Ramos (cell line): ENCODE results near the gene ARCN1.

Experiments used
- in situ Hi-C: fragments of 300-500 bp; cut with MboI; formaldehyde crosslinking; loops from one replicate; pipeline ENCODE4 v1.14.3; 2022; ENCODE audit warnings: low sequenced_read_pairs; ENCODE audit not compliant: unreplicated experiment

ARCN1 gene

DNA sequence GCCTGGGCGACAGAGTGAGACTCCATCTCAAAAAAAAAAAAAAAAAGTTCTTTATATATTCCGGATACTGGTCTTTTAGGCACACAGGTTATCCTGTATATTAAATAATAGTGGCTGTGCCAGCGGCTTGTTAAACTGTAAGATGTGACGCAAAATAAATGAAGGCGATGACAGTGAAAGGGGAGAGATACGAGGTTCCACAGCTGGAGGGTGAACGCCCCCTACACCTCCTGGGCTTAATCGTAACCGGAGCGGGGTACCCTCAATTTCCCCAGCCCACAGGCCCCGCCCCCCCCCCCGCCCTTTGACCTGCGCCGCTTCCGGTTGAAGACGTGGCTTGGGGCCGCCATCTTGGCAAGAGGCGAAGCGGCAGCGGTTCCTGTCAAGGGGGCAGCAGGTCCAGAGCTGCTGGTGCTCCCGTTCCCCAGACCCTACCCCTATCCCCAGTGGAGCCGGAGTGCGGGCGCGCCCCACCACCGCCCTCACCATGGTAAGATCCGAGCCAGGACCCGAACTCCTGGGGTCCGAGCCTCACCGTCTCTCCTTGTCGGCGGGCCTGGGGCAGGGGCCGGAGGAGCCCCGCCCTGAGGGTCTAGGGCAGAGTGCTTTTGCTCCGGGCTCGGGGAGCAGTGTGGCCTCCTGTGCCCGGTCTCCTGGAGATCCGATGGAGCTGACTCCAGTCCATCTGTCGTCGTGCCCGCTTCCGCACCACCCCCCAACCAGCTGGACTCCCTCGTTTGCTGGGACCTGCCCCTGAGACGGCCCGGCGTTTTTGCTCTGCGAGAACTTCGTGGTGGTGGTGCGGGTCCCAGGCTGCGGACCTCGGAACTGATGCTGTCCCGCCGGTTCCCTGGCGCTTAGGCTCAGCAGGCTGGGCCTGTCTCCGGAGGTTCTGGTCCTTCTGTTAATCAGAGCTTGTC is at the start of gene ARCN1:
ARCN1 (plus strand) TSS at position 349 of the 920 bp plus-strand sequence; CDS start at position 488, 139 bp downstream.
- in situ Hi-C loops = no loop called here

DNA sequence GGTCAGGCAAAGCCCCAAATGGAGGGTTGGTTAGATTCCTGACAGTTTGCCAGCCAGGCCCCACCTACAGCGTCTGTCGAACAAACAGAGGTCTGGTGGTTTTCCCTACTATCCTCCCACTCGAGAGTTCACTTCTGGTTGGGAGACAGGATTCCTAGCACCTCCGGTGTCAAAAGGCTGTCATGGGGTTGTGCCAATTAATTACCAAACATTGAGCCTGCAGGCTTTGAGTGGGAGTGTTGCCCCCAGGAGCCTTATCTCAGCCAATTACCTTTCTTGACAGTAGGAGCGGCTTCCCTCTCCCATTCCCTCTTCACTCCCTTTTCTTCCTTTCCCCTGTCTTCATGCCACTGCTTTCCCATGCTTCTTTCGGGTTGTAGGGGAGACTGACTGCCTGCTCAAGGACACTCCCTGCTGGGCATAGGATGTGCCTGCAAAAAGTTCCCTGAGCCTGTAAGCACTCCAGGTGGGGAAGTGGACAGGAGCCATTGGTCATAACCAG is 49.6 kb upstream of the ARCN1 start:
- in situ Hi-C loops = no loop called here

DNA sequence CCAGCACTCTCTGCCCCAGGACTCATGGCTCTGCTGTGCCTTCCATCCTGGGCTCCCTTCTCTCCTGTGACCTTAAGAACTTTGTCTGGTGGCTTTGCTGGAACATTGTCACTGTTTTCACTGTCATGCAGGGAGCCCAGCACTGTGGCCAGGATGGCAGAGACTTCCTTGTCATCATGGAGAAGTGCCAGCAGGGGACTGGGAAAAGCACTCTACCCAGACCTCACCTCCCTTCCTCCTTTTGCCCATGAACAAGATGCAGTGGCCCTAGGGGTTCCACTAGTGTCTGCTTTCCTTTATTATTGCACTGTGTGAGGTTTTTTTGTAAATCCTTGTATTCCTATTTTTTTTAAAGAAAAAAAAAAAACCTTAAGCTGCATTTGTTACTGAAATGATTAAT is 47.9 kb upstream of the ARCN1 start:
- in situ Hi-C loops = no loop called here

DNA sequence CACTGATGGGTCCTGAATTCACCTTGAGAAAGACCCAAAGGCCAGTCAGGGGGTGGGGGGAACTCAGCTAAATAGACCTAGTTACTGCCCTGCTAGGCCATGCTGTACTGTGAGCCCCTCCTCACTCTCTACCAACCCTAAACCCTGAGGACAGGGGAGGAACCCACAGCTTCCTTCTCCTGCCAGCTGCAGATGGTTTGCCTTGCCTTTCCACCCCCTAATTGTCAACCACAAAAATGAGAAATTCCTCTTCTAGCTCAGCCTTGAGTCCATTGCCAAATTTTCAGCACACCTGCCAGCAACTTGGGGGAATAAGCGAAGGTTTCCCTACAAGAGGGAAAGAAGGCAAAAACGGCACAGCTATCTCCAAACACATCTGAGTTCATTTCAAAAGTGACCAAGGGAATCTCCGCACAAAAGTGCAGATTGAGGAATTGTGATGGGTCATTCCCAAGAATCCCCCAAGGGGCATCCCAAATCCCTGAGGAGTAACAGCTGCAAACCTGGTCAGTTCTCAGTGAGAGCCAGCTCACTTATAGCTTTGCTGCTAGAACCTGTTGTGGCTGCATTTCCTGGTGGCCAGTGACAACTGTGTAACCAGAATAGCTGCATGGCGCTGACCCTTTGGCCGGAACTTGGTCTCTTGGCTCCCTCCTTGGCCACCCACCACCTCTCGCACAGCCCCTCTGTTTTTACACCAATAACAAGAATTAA is 47.3 kb upstream of the ARCN1 start:
- in situ Hi-C loops = no loop called here

DNA sequence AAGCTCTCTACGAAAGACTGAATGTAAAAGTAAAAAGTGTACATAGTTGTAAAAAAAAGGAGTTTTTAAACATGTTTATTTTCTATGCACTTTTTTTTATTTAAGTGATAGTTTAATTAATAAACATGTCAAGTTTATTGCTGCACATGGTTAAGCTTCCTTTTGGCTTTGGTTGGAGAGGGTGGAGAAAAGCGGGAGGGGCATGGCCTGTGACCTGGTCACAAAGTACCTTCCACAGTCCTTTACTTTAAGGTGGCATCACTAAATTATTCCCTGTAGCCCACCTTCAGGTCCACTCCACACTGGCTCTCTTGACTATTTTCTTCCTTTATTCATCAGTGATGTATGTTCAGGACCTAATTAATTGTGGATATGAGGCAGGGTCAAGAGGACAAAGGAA is 45.5 kb upstream of the ARCN1 start:
- in situ Hi-C loops = no loop called here

DNA sequence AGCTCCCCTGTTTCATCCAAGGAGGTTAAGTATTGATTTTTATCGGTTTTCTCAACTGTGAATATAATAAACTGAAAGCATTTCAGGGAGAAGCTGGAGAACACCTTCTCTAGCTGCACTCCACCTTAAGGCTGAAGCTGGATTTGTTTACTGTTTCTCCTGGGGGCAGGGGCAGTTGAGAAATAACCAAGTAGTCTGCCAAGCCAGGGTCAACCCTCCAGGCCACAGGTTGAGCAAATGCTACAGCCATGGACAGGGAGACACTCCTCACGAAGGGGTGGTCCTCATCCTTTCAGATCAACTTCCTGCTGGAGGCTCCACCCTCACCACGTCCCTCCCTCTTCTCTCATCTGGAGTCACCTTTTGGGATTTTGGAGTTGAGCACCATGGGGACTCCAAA is 45.1 kb upstream of the ARCN1 start, which contains the start of gene TTC36:
TTC36 (plus strand) TSS at position 366 of the 400 bp plus-strand sequence; CDS start at position 387, 21 bp downstream.
- in situ Hi-C loops = no loop called here

DNA sequence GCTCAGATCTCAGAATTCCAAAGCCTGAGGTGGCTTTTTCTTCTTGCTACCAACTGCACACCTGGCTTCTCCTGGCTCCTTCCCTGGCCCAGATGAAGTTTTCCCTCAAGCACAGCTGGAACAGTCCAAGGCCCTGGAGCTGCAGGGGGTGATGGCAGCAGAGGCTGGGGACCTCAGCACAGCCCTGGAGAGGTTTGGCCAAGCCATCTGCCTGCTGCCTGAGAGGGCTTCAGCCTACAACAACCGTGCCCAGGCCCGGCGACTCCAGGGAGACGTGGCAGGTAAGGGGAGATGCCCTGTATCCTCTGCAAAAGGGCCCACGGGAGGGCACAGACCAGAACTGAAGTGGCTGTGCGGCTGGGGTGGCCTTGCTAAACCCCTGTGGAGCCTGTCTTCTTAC is 43.7 kb upstream of the ARCN1 start:
- in situ Hi-C loops = no loop called here

DNA sequence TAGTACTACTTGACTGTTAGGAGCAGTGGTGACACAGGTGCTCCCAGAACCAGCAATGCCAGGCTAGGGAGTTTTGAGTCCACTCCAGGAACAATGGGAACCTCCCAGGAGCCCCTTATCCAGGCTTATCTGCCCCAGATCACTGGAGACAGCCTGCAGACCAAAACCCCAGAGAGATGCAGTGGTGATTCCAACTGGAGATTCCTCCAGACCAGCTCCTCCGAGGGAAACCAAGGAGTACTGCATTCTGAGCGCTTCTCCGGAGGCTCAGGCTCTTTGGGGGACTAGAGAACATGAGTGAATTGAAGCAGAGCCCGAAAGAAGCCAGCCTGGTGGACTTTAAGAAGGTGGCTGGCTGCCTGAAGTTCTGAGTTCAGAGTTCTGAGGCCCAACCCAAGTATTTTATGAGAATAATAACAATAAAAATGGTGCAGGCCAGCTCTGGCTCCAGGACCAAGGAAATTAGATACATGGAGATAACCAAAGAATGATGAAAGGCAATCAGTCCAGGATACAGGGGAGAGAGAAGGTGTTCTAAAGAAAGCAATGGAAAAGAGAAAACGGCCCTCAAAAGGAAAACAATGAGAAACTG is 42.5 kb upstream of the ARCN1 start:
- in situ Hi-C loops = no loop called here

DNA sequence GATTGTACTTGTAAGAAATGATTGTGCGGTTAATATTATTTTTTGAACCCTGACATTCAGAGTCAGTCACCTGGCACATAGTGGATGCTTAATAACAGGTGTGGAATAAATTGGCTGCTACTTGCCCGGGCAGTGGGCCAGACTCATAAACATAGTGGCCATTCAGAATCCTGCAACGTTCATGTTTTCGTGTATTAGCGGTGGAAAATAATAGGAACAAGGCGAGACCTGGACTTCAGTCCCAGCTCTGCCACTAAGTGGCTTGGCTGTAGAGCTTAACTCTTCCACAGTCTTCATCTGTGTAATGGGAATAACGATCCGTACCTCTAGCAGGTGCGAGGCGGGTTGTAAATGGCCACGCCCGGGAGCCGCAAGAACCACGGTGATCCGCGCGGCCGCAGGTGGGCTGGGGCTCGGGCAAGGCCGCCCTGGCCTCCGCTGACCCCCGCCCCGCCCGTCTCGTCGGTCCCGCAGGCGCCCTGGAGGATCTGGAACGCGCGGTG is 42.0 kb upstream of the ARCN1 start:
- in situ Hi-C loops = no loop called here

DNA sequence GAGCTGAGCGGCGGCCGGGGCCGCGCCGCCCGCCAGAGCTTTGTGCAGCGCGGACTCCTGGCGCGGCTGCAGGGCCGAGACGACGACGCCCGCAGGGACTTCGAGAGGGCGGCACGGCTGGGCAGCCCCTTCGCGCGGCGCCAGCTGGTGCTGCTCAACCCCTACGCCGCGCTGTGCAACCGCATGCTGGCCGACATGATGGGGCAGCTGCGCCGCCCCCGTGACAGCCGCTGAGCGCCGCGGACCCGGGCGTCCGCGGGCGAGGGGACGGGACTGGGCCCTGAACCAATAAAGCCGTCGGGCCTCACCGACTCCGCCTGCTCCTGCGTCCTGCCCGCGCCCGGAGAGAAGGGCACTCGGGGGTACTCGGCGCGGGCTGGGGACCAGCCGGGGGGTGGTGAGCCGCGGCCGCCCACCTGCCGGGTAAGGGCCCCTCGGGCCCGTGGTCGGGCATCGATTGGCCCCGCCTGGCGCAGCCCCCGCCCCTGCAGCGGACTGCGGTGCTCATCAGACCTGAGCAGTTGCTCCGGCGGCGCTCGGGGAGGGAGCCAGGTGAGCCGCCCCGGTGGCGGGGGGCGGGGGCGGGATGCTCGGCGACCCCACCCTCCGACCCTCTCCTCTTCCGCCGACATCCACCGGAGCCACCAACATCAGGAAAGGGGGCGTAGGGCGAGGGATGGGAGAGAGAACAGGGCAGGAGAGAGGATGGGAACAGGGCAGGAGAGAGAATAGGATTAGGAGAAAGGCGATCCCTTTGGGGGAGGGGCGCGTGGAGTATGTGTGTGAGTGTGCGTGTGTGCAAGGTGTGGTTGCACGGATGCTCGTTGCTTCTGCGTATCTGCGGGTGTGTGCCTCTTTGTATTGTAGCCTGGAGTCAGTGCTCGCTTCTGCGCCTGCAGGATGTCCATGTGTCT is 41.3 kb upstream of the ARCN1 start, which contains the start of gene TMEM25:
TMEM25 (plus strand) TSS at position 510 of the 914 bp plus-strand sequence. CDS start 610 bp downstream, outside the sequence.
- in situ Hi-C loops = no loop called here

DNA sequence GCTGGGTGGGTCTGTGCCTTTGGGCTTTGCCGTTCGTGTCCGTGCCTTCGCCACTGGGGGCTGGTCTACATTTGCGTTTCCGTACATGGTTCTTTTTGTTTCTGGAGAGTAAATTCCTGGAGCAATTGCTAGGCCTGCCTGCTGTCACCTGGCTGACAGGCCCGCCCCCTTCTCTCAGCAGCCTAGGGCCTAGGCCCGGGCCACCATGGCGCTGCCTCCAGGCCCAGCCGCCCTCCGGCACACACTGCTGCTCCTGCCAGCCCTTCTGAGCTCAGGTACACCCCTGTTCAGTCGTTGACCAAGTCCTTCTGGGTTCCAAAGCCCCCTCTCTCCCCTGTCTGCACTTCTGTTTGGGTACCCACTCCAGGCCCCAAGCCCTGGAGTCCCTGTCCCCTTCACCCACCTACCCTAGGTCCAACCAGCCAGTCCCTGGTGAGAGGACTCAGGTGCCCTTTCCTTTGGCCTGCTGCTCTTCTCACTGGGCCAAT is 40.6 kb upstream of the ARCN1 start:
- in situ Hi-C loops = no loop called here

DNA sequence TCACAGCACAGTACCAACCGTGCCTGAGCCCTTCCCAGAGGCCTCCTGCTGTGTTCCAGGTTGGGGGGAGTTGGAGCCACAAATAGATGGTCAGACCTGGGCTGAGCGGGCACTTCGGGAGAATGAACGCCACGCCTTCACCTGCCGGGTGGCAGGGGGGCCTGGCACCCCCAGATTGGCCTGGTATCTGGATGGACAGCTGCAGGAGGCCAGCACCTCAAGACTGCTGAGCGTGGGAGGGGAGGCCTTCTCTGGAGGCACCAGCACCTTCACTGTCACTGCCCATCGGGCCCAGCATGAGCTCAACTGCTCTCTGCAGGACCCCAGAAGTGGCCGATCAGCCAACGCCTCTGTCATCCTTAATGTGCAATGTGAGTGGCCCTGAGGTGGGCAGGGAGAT is 40.1 kb upstream of the ARCN1 start:
- in situ Hi-C loops = no loop called here

DNA sequence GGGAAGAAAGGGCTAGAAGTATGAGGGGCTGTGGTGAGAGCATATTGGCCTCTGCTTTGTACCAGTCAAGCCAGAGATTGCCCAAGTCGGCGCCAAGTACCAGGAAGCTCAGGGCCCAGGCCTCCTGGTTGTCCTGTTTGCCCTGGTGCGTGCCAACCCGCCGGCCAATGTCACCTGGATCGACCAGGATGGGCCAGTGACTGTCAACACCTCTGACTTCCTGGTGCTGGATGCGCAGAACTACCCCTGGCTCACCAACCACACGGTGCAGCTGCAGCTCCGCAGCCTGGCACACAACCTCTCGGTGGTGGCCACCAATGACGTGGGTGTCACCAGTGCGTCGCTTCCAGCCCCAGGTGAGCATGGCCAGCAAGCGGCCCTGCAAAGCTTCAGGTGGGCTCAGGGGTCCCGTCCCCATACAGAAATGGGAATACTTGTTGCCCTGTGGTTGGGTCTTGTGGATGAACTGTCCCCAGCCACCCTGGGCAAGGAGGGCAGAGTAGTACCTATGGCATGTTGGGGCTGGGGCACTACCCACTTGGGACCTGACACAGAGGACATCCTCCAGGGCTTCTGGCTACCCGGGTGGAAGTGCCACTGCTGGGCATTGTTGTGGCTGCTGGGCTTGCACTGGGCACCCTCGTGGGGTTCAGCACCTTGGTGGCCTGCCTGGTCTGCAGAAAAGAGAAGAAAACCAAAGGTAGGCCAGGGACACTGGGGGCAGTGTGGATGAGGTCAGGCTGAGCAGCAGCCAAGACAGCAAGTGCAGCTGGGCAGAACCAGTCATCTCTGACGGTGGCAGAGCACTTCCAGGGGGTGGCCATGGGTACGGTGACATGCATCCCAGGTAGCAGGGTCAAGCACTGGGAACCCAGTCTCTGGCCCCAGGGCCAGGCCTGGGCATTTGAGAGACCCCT is 39.1 kb upstream of the ARCN1 start:
- in situ Hi-C loops = no loop called here

DNA sequence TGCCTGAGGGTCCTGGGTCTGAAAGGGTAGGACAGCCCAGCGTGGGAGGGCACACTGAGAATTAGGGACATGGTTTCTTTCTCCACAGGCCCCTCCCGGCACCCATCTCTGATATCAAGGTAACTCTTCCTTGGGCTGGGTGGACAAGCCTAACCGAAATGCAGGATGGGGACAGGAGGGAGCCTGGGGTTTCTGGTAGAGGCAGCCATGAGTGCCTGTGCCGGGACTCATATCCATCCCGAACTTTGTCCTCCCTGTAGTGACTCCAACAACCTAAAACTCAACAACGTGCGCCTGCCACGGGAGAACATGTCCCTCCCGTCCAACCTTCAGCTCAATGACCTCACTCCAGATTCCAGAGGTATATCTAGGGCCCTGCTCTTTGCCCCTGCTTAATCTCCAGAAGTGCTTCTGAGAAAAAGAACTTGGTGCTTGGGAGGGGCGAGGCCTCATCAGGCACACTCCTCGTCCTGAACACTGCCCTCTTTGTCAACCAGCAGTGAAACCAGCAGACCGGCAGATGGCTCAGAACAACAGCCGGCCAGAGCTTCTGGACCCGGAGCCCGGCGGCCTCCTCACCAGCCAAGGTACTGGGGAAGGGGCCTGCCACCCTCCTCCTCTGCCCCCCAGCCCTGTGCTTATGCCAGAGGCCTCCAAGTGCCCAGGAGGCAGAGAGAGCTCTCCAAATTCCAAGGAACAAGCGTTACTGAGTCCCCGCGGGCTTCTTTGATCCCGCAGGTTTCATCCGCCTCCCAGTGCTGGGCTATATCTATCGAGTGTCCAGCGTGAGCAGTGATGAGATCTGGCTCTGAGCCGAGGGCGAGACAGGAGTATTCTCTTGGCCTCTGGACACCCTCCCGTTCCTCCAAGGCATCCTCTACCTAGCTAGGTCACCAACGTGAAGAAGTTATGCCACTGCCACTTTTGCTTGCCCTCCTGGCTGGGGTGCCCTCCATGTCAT is 38.2 kb upstream of the ARCN1 start:
- in situ Hi-C loops = no loop called here

DNA sequence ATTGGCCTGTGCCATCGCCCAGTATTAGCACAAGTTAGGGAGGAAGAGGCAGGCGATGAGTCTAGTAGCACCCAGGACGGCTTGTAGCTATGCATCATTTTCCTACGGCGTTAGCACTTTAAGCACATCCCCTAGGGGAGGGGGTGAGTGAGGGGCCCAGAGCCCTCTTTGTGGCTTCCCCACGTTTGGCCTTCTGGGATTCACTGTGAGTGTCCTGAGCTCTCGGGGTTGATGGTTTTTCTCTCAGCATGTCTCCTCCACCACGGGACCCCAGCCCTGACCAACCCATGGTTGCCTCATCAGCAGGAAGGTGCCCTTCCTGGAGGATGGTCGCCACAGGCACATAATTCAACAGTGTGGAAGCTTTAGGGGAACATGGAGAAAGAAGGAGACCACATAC is 36.9 kb upstream of the ARCN1 start:
- in situ Hi-C loops = no loop called here

DNA sequence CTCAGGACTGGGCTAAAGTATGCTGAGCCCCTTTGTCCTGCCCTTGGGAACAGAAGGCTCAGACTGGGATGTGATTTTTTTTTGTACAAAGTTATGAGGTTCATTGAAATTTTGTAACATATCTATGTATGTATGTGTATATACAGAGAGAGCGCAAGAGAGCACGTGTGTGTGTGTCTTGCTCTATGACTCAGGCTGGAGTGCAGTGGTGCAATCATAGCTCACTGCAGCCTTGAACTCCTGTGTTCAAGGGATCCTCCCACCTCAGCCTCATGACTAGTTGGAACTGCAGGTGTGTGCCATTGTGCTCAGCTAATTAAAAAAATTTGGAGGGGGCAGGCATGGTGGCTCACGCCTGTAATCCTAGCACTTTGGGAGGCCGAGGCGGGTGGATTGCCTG is 35.5 kb upstream of the ARCN1 start:
- in situ Hi-C loops = no loop called here

DNA sequence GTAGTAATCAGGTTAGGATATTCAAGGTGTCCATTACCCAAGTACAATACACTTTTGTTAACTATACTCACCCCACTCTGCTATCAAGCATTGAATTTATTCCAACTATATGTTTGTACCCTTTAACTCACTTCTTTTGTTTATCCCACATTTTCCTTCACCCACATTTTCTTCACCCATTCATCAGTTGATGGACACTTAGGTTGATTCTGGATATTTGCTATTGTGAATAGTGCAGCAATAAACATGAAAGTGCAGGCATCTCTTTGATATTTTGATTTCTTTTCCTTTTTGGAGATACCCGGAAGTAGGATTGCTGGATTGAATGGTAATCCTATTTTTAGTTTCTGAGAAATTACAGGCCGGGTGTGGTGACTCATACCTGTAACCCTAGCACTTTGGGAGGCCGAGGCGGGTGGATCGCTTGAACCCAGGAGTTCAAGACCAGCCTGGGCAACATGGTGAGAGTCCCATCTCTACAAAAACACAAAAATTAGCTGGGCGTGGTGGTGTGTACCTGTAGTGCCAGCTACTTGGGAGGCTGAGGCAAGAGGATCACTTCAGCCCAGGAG is 34.7 kb upstream of the ARCN1 start:
- in situ Hi-C loops = no loop called here
